Ovary (tissue), 3 donors: ENCODE results near the gene CERK.

Experiments
- EP300 ChIP-seq: sonication (generic); formaldehyde crosslinking; IDR thresholded peaks from one replicate; pipeline ENCODE4 v1.6.1; 2017; ENCODE audit warnings: antibody characterized with exemption
- POLR2A ChIP-seq: fragments of 450-650 bp; IDR thresholded peaks from one replicate; pipeline ENCODE4 v1.6.1; 2017; ENCODE audit warnings: antibody characterized with exemption, mild to moderate bottlenecking, moderate library complexity
- TF ChIP-seq, protein P1 (sequence below), 3 donors: fragments of 450-650 bp in 2 of 3; fragments of 200-600 bp in 1 of 3; IDR thresholded peaks; one replicate each; pipeline versions ENCODE4 v1.5.1 to v1.8.0; 2016 to 2022; ENCODE audit warnings: antibody characterized with exemption in 3 of 3, mild to moderate bottlenecking in 1 of 3
- donor health status: DM: no; HTN: no; CAD: no.

DNA sequence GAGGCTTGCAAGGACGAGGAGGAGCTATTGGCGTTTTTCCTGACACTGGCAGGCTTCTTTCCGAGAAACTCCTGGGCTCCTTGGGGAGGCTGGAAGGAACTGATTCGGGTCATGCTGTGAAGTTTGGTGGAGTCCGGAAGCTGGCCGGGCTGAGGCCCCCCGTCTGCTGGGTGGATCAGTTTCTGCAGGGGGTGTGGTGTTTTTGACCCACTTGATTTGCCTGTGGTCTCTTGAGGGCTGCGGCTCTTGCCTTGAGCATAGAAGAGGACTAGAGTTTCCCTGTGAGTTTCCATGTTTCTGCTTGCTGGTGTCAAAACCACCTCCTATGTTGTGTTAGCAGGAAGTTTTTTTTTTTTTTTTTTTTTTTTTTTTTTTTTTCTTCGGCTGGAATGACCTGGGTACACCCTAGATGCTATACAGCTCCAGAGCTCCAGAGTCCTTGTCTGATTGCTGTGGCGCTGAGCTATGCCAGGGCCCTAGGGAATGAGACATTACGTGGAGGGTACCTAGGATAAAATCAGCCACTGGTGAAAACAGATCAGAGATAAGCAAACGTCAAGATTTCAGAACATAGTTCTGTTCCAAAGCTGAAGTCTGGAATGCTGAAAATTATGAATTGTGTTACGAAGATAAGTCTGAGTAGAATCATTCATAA is 25.1 kb upstream of the CERK start:
- TF ChIP-seq, protein P1, sequence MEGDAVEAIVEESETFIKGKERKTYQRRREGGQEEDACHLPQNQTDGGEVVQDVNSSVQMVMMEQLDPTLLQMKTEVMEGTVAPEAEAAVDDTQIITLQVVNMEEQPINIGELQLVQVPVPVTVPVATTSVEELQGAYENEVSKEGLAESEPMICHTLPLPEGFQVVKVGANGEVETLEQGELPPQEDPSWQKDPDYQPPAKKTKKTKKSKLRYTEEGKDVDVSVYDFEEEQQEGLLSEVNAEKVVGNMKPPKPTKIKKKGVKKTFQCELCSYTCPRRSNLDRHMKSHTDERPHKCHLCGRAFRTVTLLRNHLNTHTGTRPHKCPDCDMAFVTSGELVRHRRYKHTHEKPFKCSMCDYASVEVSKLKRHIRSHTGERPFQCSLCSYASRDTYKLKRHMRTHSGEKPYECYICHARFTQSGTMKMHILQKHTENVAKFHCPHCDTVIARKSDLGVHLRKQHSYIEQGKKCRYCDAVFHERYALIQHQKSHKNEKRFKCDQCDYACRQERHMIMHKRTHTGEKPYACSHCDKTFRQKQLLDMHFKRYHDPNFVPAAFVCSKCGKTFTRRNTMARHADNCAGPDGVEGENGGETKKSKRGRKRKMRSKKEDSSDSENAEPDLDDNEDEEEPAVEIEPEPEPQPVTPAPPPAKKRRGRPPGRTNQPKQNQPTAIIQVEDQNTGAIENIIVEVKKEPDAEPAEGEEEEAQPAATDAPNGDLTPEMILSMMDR (IDR thresholded peaks at IDR 0.05) = no peak
- TF ChIP-seq EP300 (no peak), POLR2A (no peak)
